Measurements from ENCODE around the gene VAMP8.
"Not testable (repeated sequence)": the region's sequence is repeated elsewhere in the genome, so short reads cannot be mapped to it uniquely, and the experiment has no call there.

The VAMP8 gene

DNA sequence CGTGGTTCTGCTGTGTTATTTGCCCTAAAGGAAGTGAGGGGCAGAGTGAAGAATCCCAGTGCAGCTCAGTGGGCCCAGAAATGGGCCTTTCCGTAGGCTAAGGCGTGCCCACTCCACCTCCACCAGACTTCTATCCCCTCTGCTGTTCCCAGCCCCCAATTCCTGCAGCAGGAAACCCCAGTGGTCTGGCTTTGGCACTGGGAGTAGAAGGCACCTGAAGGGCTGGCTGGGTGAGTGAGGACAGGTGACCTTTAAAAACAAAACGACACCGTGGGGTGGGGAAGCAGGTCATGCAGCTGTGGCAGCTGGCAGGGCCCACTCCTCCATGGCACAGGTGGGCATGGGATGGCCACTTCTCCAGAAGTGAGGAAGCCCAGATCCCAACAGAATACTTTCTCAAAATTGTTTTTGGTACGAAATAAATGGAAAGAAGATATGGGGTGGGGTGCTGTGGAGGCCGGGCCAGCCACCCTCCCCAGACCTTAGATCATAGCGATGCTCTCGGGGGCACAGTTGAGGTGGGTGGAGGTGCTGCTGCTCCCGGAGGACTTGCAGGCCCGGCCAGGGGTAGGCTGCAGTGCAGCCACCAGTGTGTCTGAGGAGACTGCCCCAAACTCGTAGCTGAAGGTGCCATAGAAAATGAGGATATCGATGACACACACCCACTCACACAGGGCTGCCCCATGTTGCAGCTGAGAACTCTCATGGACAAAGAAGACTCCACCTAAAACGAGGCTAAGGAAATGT is 21.4 kb downstream of the VAMP8 start:
- no peak for DNase-seq (ENCODE audit: low read depth, low spot score)

- no peak for DNase-seq (ENCODE audit: low read depth, low spot score)
Observed at GRCh38 chr2:85599468-85600234, 22.3 kb downstream of the VAMP8 start.

- no peak for DNase-seq (ENCODE audit: low read depth, low spot score)
Observed at GRCh38 chr2:85600235-85600575, 22.8 kb downstream of the VAMP8 start.

DNA sequence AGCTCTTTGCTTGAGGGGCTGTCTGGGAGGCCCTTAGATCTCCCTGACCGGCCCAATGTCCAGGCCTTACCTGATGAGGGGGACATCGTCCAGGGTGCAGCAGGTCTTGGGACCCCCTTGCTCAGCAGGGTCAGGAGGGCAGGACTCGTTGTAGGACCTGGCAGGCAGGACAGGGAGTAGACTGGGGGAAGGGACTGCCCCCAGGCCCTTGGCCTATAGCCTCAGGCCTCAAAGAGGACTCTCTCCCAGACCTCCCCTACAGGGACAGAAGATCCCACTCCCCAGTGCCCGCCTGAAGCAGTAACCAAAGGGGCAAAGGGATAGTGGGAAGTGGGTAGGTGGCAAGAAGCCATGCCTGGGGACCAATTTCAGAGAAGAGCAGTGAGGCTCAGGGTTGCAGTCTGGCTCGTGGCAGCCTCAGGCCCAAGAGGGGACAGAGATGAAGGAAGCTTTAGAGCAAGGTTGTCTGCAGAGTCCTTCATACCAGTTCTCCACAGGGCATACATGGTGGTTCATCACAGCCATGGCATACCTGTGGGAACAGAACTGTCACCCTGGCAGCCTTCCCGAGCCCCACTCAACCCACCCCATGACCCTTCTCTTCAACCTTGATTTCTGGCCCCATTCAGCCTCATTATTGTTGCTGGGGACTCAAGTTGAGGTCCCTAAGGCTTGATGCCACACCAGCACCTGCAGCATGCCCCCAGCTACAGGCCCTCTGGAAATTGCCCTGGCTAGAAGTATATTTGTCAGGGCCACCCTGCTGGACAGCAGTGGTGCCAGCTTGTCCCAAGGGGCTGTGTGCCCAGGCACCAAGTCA is 23.8 kb downstream of the VAMP8 start:
- no peak for DNase-seq (ENCODE audit: low read depth, low spot score)

DNA sequence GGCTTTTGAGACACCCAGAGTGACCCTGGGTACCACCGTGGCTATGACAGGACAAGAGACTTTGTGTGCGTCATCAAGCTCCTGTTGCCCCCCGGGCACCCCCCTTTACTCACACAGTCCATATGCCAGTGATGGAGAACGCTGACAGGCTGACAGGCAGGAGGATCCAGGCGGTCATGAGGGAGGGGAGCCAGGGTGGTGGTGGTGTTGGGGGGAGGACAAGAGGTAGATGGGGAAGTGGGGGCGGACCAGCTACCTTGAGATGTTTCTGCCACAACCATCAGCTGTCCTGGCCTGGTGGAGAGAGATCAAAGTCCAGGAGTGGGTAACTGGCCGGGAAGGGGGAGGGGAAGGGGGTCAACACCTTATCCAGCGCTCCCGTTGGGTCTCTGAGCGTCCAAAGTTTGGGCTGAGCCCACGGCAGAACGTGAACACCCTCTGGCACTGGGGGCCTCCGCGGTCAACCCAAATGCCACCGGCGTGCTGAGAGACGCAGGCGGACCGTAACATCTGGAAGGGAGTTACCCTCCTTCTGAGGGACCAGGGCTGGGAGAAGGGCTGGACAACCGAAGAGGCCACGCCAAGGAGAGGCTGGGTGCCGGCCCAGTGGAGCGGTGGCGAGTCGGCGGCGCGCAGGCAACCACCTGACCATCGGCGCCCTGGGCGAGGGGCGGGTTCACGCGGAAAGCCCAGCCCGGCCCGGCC is 24.5 kb downstream of the VAMP8 start:
- no peak for DNase-seq (ENCODE audit: low read depth, low spot score)

- no peak for DNase-seq (ENCODE audit: low read depth, low spot score)
Observed at GRCh38 chr2:85602476-85603234, 25.3 kb downstream of the VAMP8 start, which contains the start of gene TMEM150A. TMEM150A (minus strand) TSS chr2:85602698; CDS start chr2:85601948, 750 bp downstream.

- DNase-seq (ENCODE audit: low read depth, low spot score) = not testable (repeated sequence)
Observed at GRCh38 chr2:85604133-85604444, 26.7 kb downstream of the VAMP8 start.

GRCh38 chr2:85604568-85605339 is 27.4 kb downstream of the VAMP8 start:
- DNase-seq (ENCODE audit: low read depth, low spot score) = no peak

- no peak for DNase-seq (ENCODE audit: low read depth, low spot score)
Observed at GRCh38 chr2:85605406-85606115, 28.2 kb downstream of the VAMP8 start.

- no peak for DNase-seq (ENCODE audit: low read depth, low spot score)
Observed at GRCh38 chr2:85606116-85606455, 28.7 kb downstream of the VAMP8 start.

DNA sequence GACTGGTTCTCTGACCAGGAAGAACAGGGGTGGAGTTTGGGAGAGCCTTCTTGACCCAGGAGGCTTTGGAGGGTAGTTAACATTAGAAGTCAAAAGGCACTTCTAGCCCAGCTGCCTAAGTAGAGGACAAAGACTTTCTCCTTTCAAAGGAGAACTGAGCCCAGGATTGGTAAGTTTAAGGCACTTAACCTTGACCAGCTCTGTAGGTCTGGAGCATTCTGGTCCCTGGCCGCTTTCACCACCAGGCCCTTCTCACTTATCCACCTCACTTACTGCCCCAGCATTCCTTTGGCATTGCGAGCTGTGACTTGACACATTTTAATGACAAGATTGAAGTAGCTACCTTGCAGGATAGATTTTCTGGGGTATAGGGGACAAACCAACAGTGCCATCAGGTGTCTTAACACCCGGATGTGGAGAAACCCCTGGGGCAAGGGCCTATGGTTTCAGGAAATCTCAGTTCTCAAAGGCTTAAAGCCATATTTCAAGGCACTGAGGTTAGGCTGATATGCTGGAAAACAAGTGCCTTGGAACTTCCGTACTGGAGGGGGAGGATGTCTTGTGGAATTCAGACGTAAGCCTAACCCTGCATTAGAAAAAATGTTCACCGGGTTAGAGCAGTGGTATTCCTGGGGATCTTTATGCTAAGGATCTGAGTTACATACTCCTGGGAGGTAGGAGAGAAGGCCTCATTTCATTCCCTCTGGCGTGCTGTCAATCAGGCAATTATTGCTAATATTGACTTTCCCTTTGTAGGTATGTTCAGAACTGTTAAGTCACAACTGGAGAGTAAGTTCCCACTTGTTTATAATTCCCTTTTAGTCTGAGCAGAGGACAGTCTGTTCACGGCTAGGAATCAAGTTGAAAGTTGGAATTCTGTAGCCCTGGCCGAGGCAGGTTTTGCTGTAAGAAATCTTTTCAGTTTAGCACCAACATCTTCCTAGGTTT is 30.2 kb downstream of the VAMP8 start:
- DNase-seq (ENCODE audit: low read depth, low spot score) = no peak

DNA sequence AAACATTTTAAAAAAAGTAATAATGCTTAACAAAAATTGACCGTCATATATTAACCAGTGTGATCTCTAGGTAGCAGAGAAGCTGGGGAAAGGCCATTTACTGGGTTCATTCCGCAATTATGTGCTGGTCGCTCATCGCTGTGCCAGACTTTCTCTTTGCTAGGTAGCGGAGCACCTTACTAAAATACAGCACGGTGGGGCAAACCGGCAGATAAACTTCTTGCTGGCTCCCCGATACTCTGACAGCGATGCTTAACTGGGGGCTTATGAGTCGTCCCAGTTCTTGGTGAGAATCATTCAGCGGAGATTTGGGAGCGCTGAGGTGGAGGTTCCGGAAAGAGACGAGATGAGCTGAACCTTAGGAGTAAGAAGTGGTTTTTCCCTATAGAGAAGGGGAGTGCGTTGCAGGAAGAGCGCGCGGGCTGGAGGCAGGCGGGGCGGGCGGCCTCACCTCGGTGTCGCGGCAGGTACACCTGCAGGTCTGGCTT is 33.9 kb downstream of the VAMP8 start:
- no peak for DNase-seq (ENCODE audit: low read depth, low spot score)

GRCh38 chr2:85611705-85612587 is 34.6 kb downstream of the VAMP8 start, which contains the start of gene C2orf68:
C2orf68 (minus strand) TSS chr2:85612066; CDS start chr2:85611984, 82 bp downstream.
- no peak for DNase-seq (ENCODE audit: low read depth, low spot score)

GRCh38 chr2:85613717-85614515 is 36.5 kb downstream of the VAMP8 start:
- DNase-seq (ENCODE audit: low read depth, low spot score) = no peak

DNA sequence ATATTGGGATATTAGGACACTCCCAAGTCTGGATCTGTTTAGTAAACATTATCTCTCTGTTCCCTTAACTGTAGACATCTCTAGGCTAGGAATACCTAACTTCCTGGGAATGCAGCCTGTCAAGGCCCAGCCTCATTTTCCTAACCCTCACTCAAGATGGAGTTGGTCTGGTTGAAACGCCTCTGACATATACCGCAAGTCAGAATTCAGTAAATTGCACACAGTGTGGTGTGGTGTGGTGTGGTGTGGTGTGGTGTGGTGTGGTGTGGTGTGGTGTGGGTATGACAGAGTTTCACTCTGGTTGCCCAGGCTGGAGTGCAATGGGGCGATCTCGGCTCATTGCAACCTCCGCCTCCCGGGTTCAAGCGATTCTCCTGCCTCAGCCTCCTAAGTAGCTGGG is 37.4 kb downstream of the VAMP8 start:
- DNase-seq (ENCODE audit: low read depth, low spot score) = not testable (repeated sequence)

DNA sequence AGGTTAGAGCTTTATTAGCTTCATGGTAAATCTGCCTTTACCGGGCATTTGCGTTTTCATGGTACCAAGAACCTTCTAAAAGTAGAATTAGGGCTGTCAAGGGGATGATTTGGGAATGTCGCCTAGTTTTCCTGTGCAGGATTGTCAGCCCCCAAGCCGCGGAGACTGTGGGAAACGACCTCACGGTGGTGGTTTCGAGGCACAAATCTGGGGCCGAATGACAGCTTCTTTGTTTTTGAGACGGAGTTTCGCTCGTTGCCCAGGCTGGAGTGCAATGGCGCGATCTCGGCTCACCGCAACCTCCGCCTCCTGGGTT is 38.0 kb downstream of the VAMP8 start:
- no peak for DNase-seq (ENCODE audit: low read depth, low spot score)

- DNase-seq (ENCODE audit: low read depth, low spot score) = not testable (repeated sequence)
Observed at GRCh38 chr2:85617723-85618122, 40.3 kb downstream of the VAMP8 start.
